ENCODE data around the gene LRRK1. TPM values are rescaled to one million over a fixed set of nuclear protein-coding genes. Genes with fewer than 3 reads are reported as not detected.

LRRK1 gene
- total RNA-seq, 4 donors from 2014 or later, result 12.1 to 23.8 (median 15.2) TPM

DNA sequence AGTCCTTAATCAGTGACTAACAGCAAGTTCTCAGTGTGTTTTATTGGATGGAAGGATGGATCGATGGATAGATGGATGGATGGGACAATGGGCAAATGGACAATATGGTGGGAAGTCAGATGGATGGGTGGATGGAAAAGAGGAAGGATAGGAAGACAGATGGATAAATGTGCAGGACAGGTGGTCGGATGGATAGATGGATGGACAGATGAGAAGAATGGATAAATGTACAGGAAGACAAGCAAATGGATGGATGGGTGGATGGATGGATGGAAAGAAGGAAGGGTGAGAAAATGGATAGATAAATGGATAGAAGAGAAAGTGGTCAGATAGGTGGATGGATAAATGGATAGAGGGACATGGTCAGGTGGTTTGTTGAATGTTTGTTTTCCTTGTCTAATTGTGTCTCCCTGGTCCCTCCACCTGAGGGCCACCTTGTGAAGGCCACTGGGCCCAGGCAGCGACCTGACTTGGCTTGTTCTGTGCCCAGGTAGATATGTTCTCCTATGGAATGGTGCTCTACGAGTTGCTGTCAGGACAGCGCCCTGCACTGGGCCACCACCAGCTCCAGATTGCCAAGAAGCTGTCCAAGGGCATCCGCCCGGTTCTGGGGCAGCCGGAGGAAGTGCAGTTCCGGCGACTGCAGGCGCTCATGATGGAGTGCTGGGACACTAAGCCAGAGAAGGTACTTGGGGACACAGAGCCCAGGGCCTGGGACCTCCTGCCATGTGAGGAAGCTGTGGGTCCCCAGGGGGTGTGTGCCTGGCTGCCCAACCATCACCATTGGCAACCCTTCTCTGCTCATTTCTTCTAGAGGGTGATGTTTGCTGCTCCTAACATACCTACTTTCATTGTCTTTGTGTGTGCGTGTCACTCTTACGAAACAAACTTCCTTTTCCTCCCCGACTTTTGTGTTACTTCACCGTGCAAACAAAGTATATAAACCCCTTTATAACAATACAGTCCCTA lies 137.5 kb downstream of the LRRK1 start:
- TF ChIP-seq, protein P1, sequence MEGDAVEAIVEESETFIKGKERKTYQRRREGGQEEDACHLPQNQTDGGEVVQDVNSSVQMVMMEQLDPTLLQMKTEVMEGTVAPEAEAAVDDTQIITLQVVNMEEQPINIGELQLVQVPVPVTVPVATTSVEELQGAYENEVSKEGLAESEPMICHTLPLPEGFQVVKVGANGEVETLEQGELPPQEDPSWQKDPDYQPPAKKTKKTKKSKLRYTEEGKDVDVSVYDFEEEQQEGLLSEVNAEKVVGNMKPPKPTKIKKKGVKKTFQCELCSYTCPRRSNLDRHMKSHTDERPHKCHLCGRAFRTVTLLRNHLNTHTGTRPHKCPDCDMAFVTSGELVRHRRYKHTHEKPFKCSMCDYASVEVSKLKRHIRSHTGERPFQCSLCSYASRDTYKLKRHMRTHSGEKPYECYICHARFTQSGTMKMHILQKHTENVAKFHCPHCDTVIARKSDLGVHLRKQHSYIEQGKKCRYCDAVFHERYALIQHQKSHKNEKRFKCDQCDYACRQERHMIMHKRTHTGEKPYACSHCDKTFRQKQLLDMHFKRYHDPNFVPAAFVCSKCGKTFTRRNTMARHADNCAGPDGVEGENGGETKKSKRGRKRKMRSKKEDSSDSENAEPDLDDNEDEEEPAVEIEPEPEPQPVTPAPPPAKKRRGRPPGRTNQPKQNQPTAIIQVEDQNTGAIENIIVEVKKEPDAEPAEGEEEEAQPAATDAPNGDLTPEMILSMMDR (IDR thresholded peaks at IDR 0.05), result no peak
- TF ChIP-seq EP300 (IDR thresholded peaks at IDR 0.05) (no peak), POLR2A (IDR thresholded peaks at IDR 0.05) (no peak), POLR2AphosphoS5 (IDR thresholded peaks at IDR 0.05) (no peak)
- no peak overlapping the region for H3K27ac ChIP-seq
- H3K4me3 ChIP-seq, result no peak overlapping the region
- H3K27me3 ChIP-seq, result no peaks in the 10 kb centered on the region
- no peaks in the 10 kb centered on the region for H3K4me1 ChIP-seq
- no peak for ATAC-seq
- H3K36me3 ChIP-seq, result peaks cover 0 to 87% of the 10 kb centered on the region in 2 donors
- H3K9me3 ChIP-seq, result no peaks in the 10 kb centered on the region
- WGBS, 2 donors (ENCODE audit: low coverage in 1 of 2), result 71 to 83% methylated on average over 7 to 8 of the region's 15 CpGs

DNA sequence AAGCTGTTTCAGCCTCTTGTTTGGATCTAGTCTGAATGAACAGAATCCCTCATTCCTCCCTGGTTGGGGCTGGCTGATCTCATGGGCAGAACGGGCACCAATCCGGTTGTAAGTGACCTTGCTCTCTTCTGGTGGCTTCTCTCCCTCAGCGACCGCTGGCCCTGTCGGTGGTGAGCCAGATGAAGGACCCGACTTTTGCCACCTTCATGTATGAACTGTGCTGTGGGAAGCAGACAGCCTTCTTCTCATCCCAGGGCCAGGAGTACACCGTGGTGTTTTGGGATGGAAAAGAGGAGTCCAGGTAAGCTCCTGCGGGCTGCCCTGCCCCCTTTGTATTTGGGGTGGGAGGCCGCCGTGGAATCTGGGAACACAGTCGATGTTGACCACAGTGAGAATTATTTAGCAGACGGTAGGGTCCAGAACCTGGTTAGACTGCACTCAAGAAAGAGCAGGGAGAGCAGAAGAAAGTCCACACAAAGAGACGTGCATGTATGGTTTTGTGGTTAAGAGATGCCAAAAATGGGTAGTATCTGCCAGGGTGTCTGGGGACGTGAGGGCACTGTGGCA lies 138.8 kb downstream of the LRRK1 start:
- Histone ChIP-seq H3K4me1 (no peaks in the 10 kb centered on the region), H3K27me3 (no peaks in the 10 kb centered on the region), H3K4me3 (no peak overlapping the region), H3K27ac (no peak overlapping the region), H3K9me3 (no peaks in the 10 kb centered on the region), H3K36me3 (peaks cover 0 to 87% of the 10 kb centered on the region in 2 donors)
- WGBS, 2 donors (ENCODE audit: low coverage in 1 of 2), result 93 to 100% methylated on average over 2 to 3 of the region's 14 CpGs
- no peak for ATAC-seq
- TF ChIP-seq POLR2A (IDR thresholded peaks at IDR 0.05) (no peak), POLR2AphosphoS5 (IDR thresholded peaks at IDR 0.05) (no peak), EP300 (IDR thresholded peaks at IDR 0.05) (no peak)
- TF ChIP-seq, protein P1 (IDR thresholded peaks at IDR 0.05), result no peak

GRCh38 chr15:101058735-101059134 lies 139.6 kb downstream of the LRRK1 start:
- peaks cover 0 to 2% (median 0%) of the 10 kb centered on the region in 3 donors for H3K4me1 ChIP-seq
- H3K36me3 ChIP-seq, result peaks cover 0 to 87% of the 10 kb centered on the region in 2 donors
- ATAC-seq, result no peak
- H3K27me3 ChIP-seq, result no peaks in the 10 kb centered on the region
- no peaks in the 10 kb centered on the region for H3K9me3 ChIP-seq
- WGBS, 2 donors (ENCODE audit: low coverage in 1 of 2), result 73 to 81% methylated on average over 10 to 12 of the region's 12 CpGs
- no peak overlapping the region for H3K4me3 ChIP-seq
- H3K27ac ChIP-seq, result no peak overlapping the region
- no peak for TF ChIP-seq EP300 (IDR thresholded peaks at IDR 0.05)
- no peak for TF ChIP-seq POLR2A (IDR thresholded peaks at IDR 0.05)
- TF ChIP-seq, protein P1 (IDR thresholded peaks at IDR 0.05), result no peak
- no peak for TF ChIP-seq POLR2AphosphoS5 (IDR thresholded peaks at IDR 0.05)

- Histone ChIP-seq H3K27me3 (no peaks in the 10 kb centered on the region), H3K27ac (no peak overlapping the region), H3K36me3 (peaks cover 0 to 80% of the 10 kb centered on the region in 2 donors), H3K9me3 (no peaks in the 10 kb centered on the region), H3K4me1 (peaks cover 0 to 11% (median 0%) of the 10 kb centered on the region in 3 donors), H3K4me3 (no peak overlapping the region)
- TF ChIP-seq EP300 (IDR thresholded peaks at IDR 0.05) (no peak), POLR2AphosphoS5 (IDR thresholded peaks at IDR 0.05) (no peak), POLR2A (IDR thresholded peaks at IDR 0.05) (no peak)
- TF ChIP-seq, protein P1 (IDR thresholded peaks at IDR 0.05), result no peak
- no peak for ATAC-seq
- WGBS, 2 donors (ENCODE audit: low coverage in 1 of 2), result 70 to 81% methylated on average over 5 to 10 of the region's 16 CpGs
Observed at GRCh38 chr15:101059381-101060341, 140.5 kb downstream of the LRRK1 start.

Data from gastroesophageal sphincter (tissue), 4 donors.